Anterior cingulate cortex (tissue), 58 donors: ENCODE measurements around the gene PRKCSH.
A peak's percentile ranks its signal among the peaks of the same experiment; 100 is the strongest.
"Not testable (repeated sequence)": the region's sequence is repeated elsewhere in the genome, so short reads cannot be mapped to it uniquely, and the experiment has no call there.

Experiments
- DNase-seq, 58 donors: peaks; one replicate each; lab custom pipeline; 2025; lab: John Stamatoyannopoulos, UW

The PRKCSH gene

GRCh38 chr19:11464333-11465265 is 29.2 kb downstream of the PRKCSH start:
- DNase-seq: no peak

- no peak for DNase-seq
These were observed 30.2 kb downstream of the PRKCSH start for GRCh38 chr19:11465600-11465999.

- not testable (repeated sequence) for DNase-seq
These were observed 32.9 kb downstream of the PRKCSH start for GRCh38 chr19:11468266-11468845.

- no peak for DNase-seq
These were observed 38.3 kb downstream of the PRKCSH start for GRCh38 chr19:11473725-11474124.

- not testable (repeated sequence) for DNase-seq
These were observed 39.9 kb downstream of the PRKCSH start for GRCh38 chr19:11475343-11475742.

GRCh38 chr19:11475861-11476260 is 40.4 kb downstream of the PRKCSH start:
- no peak for DNase-seq

GRCh38 chr19:11478167-11479089 is 43.0 kb downstream of the PRKCSH start:
- peak in 29 of 58 donors; percentile 5 to 66 (median 32) for DNase-seq

- peak in 55 of 58 donors; percentile 15 to 87 (median 69) for DNase-seq
These were observed 43.9 kb downstream of the PRKCSH start for GRCh38 chr19:11479090-11479897.

GRCh38 chr19:11479898-11480714 is 44.7 kb downstream of the PRKCSH start:
- peak in 34 of 58 donors; percentile 7 to 67 (median 34) for DNase-seq

GRCh38 chr19:11480715-11481533 is 45.5 kb downstream of the PRKCSH start, which contains the start of gene ELAVL3:
TSS of gene ELAVL3 (minus strand) at chr19:11481046. CDS start at chr19:11480608, 438 bp downstream.
- DNase-seq: peak in 56 of 58 donors; percentile 21 to 83 (median 66)

GRCh38 chr19:11481534-11482383 is 46.3 kb downstream of the PRKCSH start:
- peak; percentile 75 to 99 (median 94) for DNase-seq

- DNase-seq: peak in 57 of 58 donors; percentile 63 to 99 (median 86)
These were observed 47.1 kb downstream of the PRKCSH start for GRCh38 chr19:11482384-11483050.

GRCh38 chr19:11483366-11484111 is 48.1 kb downstream of the PRKCSH start:
- no peak for DNase-seq

GRCh38 chr19:11485245-11485837 is 49.9 kb downstream of the PRKCSH start:
- DNase-seq: no peak
